Non-pigmented ciliary epithelial cell (primary cell): ENCODE results near the gene SYDE1.

Experiments
- DNase-seq: peaks from one replicate; pipeline ENCODE4 v3.0.0-alpha.2; 2010; ENCODE audit warnings: low read depth

The SYDE1 gene

GRCh38 chr19:15125232-15126067, 18.2 kb downstream of the SYDE1 start:
- peak; percentile 82 for DNase-seq

GRCh38 chr19:15126131-15126910, 19.1 kb downstream of the SYDE1 start:
- DNase-seq = no peak

GRCh38 chr19:15128162-15128770, 21.1 kb downstream of the SYDE1 start:
- DNase-seq = no peak

GRCh38 chr19:15129856-15130585, 22.8 kb downstream of the SYDE1 start:
- DNase-seq = no peak

GRCh38 chr19:15136234-15136954, 29.2 kb downstream of the SYDE1 start:
- DNase-seq = no peak

- no peak for DNase-seq
Measured at GRCh38 chr19:15137777-15138176, 30.6 kb downstream of the SYDE1 start.

- DNase-seq = no peak
Measured at GRCh38 chr19:15138427-15138826, 31.2 kb downstream of the SYDE1 start.

- no peak for DNase-seq
Measured at GRCh38 chr19:15141143-15141542, 33.9 kb downstream of the SYDE1 start.

GRCh38 chr19:15142313-15142712, 35.1 kb downstream of the SYDE1 start:
- no peak for DNase-seq

- no peak for DNase-seq
Measured at GRCh38 chr19:15144046-15144646, 36.9 kb downstream of the SYDE1 start.

- no peak for DNase-seq
Measured at GRCh38 chr19:15147090-15147489, 39.9 kb downstream of the SYDE1 start.

GRCh38 chr19:15149737-15150136, 42.5 kb downstream of the SYDE1 start:
- DNase-seq = no peak

- DNase-seq = no peak
Measured at GRCh38 chr19:15154002-15154612, 46.9 kb downstream of the SYDE1 start.

GRCh38 chr19:15155296-15155695, 48.1 kb downstream of the SYDE1 start:
- DNase-seq = no peak

- DNase-seq = no peak
Measured at GRCh38 chr19:15156391-15156790, 49.2 kb downstream of the SYDE1 start.

- no peak for DNase-seq
Measured at GRCh38 chr19:15159251-15159650, 52.0 kb downstream of the SYDE1 start.

GRCh38 chr19:15161028-15161984, 54.1 kb downstream of the SYDE1 start:
- DNase-seq = no peak
